Neural cell (in vitro differentiated cells): ENCODE measurements around the gene CPSF7. TPM values are rescaled to one million over a fixed set of nuclear protein-coding genes. Genes with fewer than 3 reads are reported as not detected.

Source experiments
- H2AFZ ChIP-seq: fragments of 200-600, 300-800 bp; sonication (generic), shearing (Covaris generic); 2 replicates; pipeline ENCODE4 v1.6.0; 2014; ENCODE audit warnings: low read depth, mild to moderate bottlenecking, antibody characterized with exemption, low read length, moderate library complexity
- H3F3A ChIP-seq: fragments of 200-600 bp; shearing (Covaris generic); 2 replicates; pipeline ENCODE4 v1.6.1; 2016; ENCODE audit warnings: mild to moderate bottlenecking, moderate library complexity, mixed read lengths, antibody characterized with exemption, low read length; ENCODE audit not compliant: insufficient read depth, poor library complexity, severe bottlenecking
- H3K27ac ChIP-seq: fragments of 200-600, 300-800 bp; sonication (generic), shearing (Covaris generic); 2 replicates; pipeline ENCODE4 v1.5.1; 2014; ENCODE audit warnings: mild to moderate bottlenecking, low read length, moderate library complexity
- H3K27me3 ChIP-seq: fragments of 300-800, 200-600 bp; sonication (generic), shearing (Covaris generic); 2 replicates; pipeline ENCODE4 v1.6.0; 2014; ENCODE audit warnings: mild to moderate bottlenecking, low read depth, low read length, moderate library complexity; ENCODE audit not compliant: insufficient read depth
- H3K36me3 ChIP-seq: fragments of 300-800, 200-600 bp; sonication (generic), shearing (Covaris generic); 2 replicates; pipeline ENCODE4 v1.5.1; 2014; ENCODE audit warnings: mild to moderate bottlenecking, antibody characterized with exemption, low read length, moderate library complexity; ENCODE audit not compliant: insufficient read depth
- H3K4me2 ChIP-seq: fragments of 300-800, 200-600 bp; sonication (generic), shearing (Covaris generic); 2 replicates; pipeline ENCODE4 v1.6.0; 2014; ENCODE audit warnings: mild to moderate bottlenecking, low read length
- H3K4me3 ChIP-seq: fragments of 300-800, 200-600 bp; sonication (generic), shearing (Covaris generic); 2 replicates; pipeline ENCODE4 v1.5.1; 2014; ENCODE audit warnings: mild to moderate bottlenecking, low read length, moderate library complexity
- H3K79me2 ChIP-seq: fragments of 200-600 bp; shearing (Covaris generic); replicated peaks from 2 replicates; pipeline ENCODE4 v1.6.0; 2014; ENCODE audit warnings: mild to moderate bottlenecking, low read length, moderate library complexity; ENCODE audit not compliant: insufficient read depth
- H3K9ac ChIP-seq: fragments of 300-800, 200-600 bp; sonication (generic), shearing (Covaris generic); 2 replicates; pipeline ENCODE4 v1.6.1; 2016; ENCODE audit warnings: mild to moderate bottlenecking, low read length, mixed read lengths
- H3K9me2 ChIP-seq: fragments of 200-600 bp; shearing (Covaris generic); 2 replicates; pipeline ENCODE4 v1.6.1; 2016; ENCODE audit warnings: mild to moderate bottlenecking, low read length, mixed read lengths; ENCODE audit not compliant: insufficient read depth
- H3K9me3 ChIP-seq: fragments of 200-600, 300-800 bp; sonication (generic), shearing (Covaris generic); 2 replicates; pipeline ENCODE4 v1.6.1; 2016; ENCODE audit warnings: mild to moderate bottlenecking, mixed run types, low read length, moderate library complexity, mixed read lengths
- H4K20me1 ChIP-seq: fragments of 200-600 bp; shearing (Covaris generic); 2 replicates; pipeline ENCODE4 v1.6.1; 2016; ENCODE audit warnings: mild to moderate bottlenecking, mixed run types; ENCODE audit not compliant: insufficient read depth
- CTCF ChIP-seq: fragments of 450-650 bp; IDR thresholded peaks from 2 replicates; pipeline ENCODE4 v1.5.1; 2014; ENCODE audit warnings: antibody characterized with exemption, mild to moderate bottlenecking, moderate library complexity; ENCODE audit not compliant: poor library complexity, severe bottlenecking
- EP300 ChIP-seq: fragments of 450-650 bp; conservative IDR thresholded peaks from 2 replicates; pipeline ENCODE4 v1.6.1; 2014; ENCODE audit warnings: antibody characterized with exemption, mild to moderate bottlenecking, moderate library complexity; ENCODE audit not compliant: poor library complexity, severe bottlenecking
- EZH2 ChIP-seq: fragments of 200-600, 300-800 bp; shearing (Covaris generic), sonication (generic); IDR thresholded peaks from 2 replicates; pipeline ENCODE4 v1.6.1; 2014; ENCODE audit warnings: antibody characterized with exemption, low read length, borderline replicate concordance, mild to moderate bottlenecking; ENCODE audit not compliant: insufficient read depth, poor library complexity, severe bottlenecking
- MXI1 ChIP-seq: fragments of 450-650 bp; conservative IDR thresholded peaks from 2 replicates; pipeline ENCODE4 v1.6.1; 2014; ENCODE audit warnings: antibody characterized with exemption, mild to moderate bottlenecking; ENCODE audit not compliant: poor library complexity, severe bottlenecking
- POLR2AphosphoS5 ChIP-seq: IDR thresholded peaks from 2 replicates; pipeline ENCODE4 v1.6.1; 2012
- RAD21 ChIP-seq: fragments of 450-650 bp; conservative IDR thresholded peaks from 2 replicates; pipeline ENCODE4 v1.6.1; 2014; ENCODE audit warnings: antibody characterized with exemption, mild to moderate bottlenecking, moderate library complexity
- REST ChIP-seq: IDR thresholded peaks from 2 replicates; pipeline ENCODE4 v1.6.1; 2012; ENCODE audit warnings: borderline replicate concordance
- SMC3 ChIP-seq: fragments of 450-650 bp; conservative IDR thresholded peaks from 2 replicates; pipeline ENCODE4 v1.6.1; 2014; ENCODE audit warnings: antibody characterized with exemption, mild to moderate bottlenecking, moderate library complexity; ENCODE audit not compliant: poor library complexity
- TAF1 ChIP-seq: IDR thresholded peaks from 2 replicates; pipeline ENCODE4 v1.6.1; 2012; ENCODE audit warnings: low read depth
- polyA plus RNA-seq: library from polyadenylated mRNA; depleted of rRNA; stranded (reverse); fragments of >200 nt; gene quantifications from 2 replicates; pipeline ENCODE4 v1.2.3, GENCODE V29; 2014

Gene CPSF7
- polyA plus RNA-seq, 1 donor from 2014 or later: 80.2 TPM

- peaks cover 8% of the 10 kb centered on the region for H3K79me2 ChIP-seq
- H3K9me3 ChIP-seq: no peaks in the 10 kb centered on the region
- TF ChIP-seq MXI1 (no peak), CTCF (no peak), EP300 (no peak), EZH2 (no peak), REST (no peak), TAF1 (no peak), RAD21 (no peak), SMC3 (no peak), POLR2AphosphoS5 (no peak)
- no peaks in the 10 kb centered on the region for H3F3A ChIP-seq
- H2AFZ ChIP-seq: no peak overlapping the region
- H3K36me3 ChIP-seq: peaks cover 14% of the 10 kb centered on the region
- H3K9ac ChIP-seq: no peak overlapping the region
- H3K4me2 ChIP-seq: no peak overlapping the region
- H3K9me2 ChIP-seq: no peaks in the 10 kb centered on the region
- no peak overlapping the region for H3K27ac ChIP-seq
- H3K27me3 ChIP-seq: no peaks in the 10 kb centered on the region
- H4K20me1 ChIP-seq: no peaks in the 10 kb centered on the region
- H3K4me3 ChIP-seq: no peak overlapping the region
Observed at GRCh38 chr11:61413496-61413895, 16.3 kb downstream of the CPSF7 start.

- Histone ChIP-seq H4K20me1 (no peaks in the 10 kb centered on the region), H3K9me3 (no peaks in the 10 kb centered on the region), H3K9ac (no peak overlapping the region), H3K4me3 (no peak overlapping the region), H3K79me2 (peaks cover 3% of the 10 kb centered on the region), H3K36me3 (no peaks in the 10 kb centered on the region), H3K27me3 (no peaks in the 10 kb centered on the region), H2AFZ (no peak overlapping the region), H3F3A (peaks cover 5% of the 10 kb centered on the region), H3K27ac (no peak overlapping the region), H3K9me2 (no peaks in the 10 kb centered on the region), H3K4me2 (no peak overlapping the region)
- TF ChIP-seq CTCF (no peak), EP300 (no peak), RAD21 (no peak), MXI1 (no peak), TAF1 (no peak), REST (no peak), SMC3 (no peak), EZH2 (no peak), POLR2AphosphoS5 (no peak)
Observed at GRCh38 chr11:61411589-61411988, 18.2 kb downstream of the CPSF7 start.
